Stimulated activated CD4-positive, alpha-beta T cell treated with anti-CD3 and anti-CD28 coated beads, Interleukin-15, amount 100 ng/mL, for 48 hours (primary cell): ENCODE data around the gene C15orf40.

ENCODE experiments used
- DNase-seq, 2 donors: peaks; one replicate each; pipeline ENCODE4 v3.0.0-alpha.2; 2020; ENCODE audit warnings: low read depth in 2 of 2

C15orf40 gene

GRCh38 chr15:82993144-82993543 lies 18.3 kb downstream of the C15orf40 start:
- DNase-seq: no peak

GRCh38 chr15:82992436-82992998 lies 18.9 kb downstream of the C15orf40 start:
- no peak for DNase-seq

- DNase-seq: peak; percentile 2 to 10
Observed at GRCh38 chr15:82986442-82986780, 25.0 kb downstream of the C15orf40 start.

- DNase-seq: peak; percentile 87 to 92
Observed at GRCh38 chr15:82985688-82986441, 25.6 kb downstream of the C15orf40 start, which contains the start of gene RAMAC. RAMAC (plus strand) TSS chr15:82986210; CDS start chr15:82989019, 2,809 bp downstream.

GRCh38 chr15:82980981-82981380 lies 30.5 kb downstream of the C15orf40 start:
- DNase-seq: no peak

GRCh38 chr15:82979726-82980125 lies 31.7 kb downstream of the C15orf40 start:
- DNase-seq: no peak

- no peak for DNase-seq
Observed at GRCh38 chr15:82978438-82978837, 33.0 kb downstream of the C15orf40 start.

GRCh38 chr15:82977076-82977475 lies 34.4 kb downstream of the C15orf40 start:
- DNase-seq: no peak

- no peak for DNase-seq
Observed at GRCh38 chr15:82972990-82973389, 38.4 kb downstream of the C15orf40 start.

GRCh38 chr15:82971218-82971984 lies 40.0 kb downstream of the C15orf40 start:
- DNase-seq: no peak

GRCh38 chr15:82970696-82971095 lies 40.7 kb downstream of the C15orf40 start:
- DNase-seq: no peak

- no peak for DNase-seq
Observed at GRCh38 chr15:82970078-82970686, 41.3 kb downstream of the C15orf40 start.

GRCh38 chr15:82969353-82969752 lies 42.1 kb downstream of the C15orf40 start:
- DNase-seq: no peak

- DNase-seq: no peak
Observed at GRCh38 chr15:82968066-82968465, 43.4 kb downstream of the C15orf40 start.

- no peak for DNase-seq
Observed at GRCh38 chr15:82966671-82967071, 44.8 kb downstream of the C15orf40 start.

GRCh38 chr15:82964890-82965289 lies 46.5 kb downstream of the C15orf40 start:
- DNase-seq: no peak

- DNase-seq: no peak
Observed at GRCh38 chr15:82963471-82964341, 47.7 kb downstream of the C15orf40 start.

GRCh38 chr15:82960766-82961165 lies 50.7 kb downstream of the C15orf40 start:
- DNase-seq: no peak

GRCh38 chr15:82959423-82959822 lies 52.0 kb downstream of the C15orf40 start:
- DNase-seq: no peak

GRCh38 chr15:82958638-82959037 lies 52.8 kb downstream of the C15orf40 start:
- DNase-seq: no peak
